ENCODE data around the gene VAMP5. TPM values are rescaled to one million over a fixed set of nuclear protein-coding genes. Genes with fewer than 3 reads are reported as not detected.

The VAMP5 gene
- total and polyA plus RNA-seq, 2 of the 8 experiments (the other 6 are each of a cell fraction or from before 2014, with no cell fraction given): 4.7 to 14.2 TPM

DNA sequence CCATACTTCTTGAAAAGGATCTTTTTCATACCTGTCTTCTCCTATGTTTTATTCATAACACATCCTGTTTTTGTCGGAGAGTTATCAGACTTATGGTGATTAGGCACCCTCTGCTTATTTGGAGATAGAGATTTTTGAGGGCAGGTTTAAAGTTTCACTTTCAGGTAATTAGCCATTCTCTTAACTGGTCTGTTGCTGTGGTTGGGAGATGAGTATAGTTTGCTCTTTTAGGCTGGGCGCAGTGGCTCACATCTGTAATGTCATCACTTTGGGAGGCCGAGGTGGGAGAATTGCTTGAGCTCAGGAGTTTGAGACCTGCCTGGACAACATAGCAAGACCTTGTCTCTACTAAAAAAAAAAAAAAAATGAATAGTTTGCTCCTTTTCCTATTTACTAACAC is 58.5 kb downstream of the VAMP5 start (continued):
- TF ChIP-seq, protein P1, sequence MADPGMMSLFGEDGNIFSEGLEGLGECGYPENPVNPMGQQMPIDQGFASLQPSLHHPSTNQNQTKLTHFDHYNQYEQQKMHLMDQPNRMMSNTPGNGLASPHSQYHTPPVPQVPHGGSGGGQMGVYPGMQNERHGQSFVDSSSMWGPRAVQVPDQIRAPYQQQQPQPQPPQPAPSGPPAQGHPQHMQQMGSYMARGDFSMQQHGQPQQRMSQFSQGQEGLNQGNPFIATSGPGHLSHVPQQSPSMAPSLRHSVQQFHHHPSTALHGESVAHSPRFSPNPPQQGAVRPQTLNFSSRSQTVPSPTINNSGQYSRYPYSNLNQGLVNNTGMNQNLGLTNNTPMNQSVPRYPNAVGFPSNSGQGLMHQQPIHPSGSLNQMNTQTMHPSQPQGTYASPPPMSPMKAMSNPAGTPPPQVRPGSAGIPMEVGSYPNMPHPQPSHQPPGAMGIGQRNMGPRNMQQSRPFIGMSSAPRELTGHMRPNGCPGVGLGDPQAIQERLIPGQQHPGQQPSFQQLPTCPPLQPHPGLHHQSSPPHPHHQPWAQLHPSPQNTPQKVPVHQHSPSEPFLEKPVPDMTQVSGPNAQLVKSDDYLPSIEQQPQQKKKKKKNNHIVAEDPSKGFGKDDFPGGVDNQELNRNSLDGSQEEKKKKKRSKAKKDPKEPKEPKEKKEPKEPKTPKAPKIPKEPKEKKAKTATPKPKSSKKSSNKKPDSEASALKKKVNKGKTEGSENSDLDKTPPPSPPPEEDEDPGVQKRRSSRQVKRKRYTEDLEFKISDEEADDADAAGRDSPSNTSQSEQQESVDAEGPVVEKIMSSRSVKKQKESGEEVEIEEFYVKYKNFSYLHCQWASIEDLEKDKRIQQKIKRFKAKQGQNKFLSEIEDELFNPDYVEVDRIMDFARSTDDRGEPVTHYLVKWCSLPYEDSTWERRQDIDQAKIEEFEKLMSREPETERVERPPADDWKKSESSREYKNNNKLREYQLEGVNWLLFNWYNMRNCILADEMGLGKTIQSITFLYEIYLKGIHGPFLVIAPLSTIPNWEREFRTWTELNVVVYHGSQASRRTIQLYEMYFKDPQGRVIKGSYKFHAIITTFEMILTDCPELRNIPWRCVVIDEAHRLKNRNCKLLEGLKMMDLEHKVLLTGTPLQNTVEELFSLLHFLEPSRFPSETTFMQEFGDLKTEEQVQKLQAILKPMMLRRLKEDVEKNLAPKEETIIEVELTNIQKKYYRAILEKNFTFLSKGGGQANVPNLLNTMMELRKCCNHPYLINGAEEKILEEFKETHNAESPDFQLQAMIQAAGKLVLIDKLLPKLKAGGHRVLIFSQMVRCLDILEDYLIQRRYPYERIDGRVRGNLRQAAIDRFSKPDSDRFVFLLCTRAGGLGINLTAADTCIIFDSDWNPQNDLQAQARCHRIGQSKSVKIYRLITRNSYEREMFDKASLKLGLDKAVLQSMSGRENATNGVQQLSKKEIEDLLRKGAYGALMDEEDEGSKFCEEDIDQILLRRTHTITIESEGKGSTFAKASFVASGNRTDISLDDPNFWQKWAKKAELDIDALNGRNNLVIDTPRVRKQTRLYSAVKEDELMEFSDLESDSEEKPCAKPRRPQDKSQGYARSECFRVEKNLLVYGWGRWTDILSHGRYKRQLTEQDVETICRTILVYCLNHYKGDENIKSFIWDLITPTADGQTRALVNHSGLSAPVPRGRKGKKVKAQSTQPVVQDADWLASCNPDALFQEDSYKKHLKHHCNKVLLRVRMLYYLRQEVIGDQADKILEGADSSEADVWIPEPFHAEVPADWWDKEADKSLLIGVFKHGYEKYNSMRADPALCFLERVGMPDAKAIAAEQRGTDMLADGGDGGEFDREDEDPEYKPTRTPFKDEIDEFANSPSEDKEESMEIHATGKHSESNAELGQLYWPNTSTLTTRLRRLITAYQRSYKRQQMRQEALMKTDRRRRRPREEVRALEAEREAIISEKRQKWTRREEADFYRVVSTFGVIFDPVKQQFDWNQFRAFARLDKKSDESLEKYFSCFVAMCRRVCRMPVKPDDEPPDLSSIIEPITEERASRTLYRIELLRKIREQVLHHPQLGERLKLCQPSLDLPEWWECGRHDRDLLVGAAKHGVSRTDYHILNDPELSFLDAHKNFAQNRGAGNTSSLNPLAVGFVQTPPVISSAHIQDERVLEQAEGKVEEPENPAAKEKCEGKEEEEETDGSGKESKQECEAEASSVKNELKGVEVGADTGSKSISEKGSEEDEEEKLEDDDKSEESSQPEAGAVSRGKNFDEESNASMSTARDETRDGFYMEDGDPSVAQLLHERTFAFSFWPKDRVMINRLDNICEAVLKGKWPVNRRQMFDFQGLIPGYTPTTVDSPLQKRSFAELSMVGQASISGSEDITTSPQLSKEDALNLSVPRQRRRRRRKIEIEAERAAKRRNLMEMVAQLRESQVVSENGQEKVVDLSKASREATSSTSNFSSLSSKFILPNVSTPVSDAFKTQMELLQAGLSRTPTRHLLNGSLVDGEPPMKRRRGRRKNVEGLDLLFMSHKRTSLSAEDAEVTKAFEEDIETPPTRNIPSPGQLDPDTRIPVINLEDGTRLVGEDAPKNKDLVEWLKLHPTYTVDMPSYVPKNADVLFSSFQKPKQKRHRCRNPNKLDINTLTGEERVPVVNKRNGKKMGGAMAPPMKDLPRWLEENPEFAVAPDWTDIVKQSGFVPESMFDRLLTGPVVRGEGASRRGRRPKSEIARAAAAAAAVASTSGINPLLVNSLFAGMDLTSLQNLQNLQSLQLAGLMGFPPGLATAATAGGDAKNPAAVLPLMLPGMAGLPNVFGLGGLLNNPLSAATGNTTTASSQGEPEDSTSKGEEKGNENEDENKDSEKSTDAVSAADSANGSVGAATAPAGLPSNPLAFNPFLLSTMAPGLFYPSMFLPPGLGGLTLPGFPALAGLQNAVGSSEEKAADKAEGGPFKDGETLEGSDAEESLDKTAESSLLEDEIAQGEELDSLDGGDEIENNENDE (IDR thresholded peaks at IDR 0.05; ENCODE audit: insufficient replicate concordance, low read length): no peak
- TF ChIP-seq SAP30 (IDR thresholded peaks at IDR 0.05; ENCODE audit: insufficient read depth, insufficient replicate concordance, low read length) (no peak), CTBP2 (IDR thresholded peaks at IDR 0.05; ENCODE audit: borderline replicate concordance, insufficient read depth, insufficient read length, low read length) (no peak), TCF12 (IDR thresholded peaks at IDR 0.05; ENCODE audit: low read depth, low read length) (no peak), GABPA (IDR thresholded peaks at IDR 0.05; ENCODE audit: borderline replicate concordance, insufficient read depth, low read length) (no peak), BCL11A (IDR thresholded peaks at IDR 0.05; ENCODE audit: low read depth in 2 of 2, low read length in 2 of 2) (no peak), GTF2F1 (IDR thresholded peaks at IDR 0.05; ENCODE audit: borderline replicate concordance, low read depth, low read length) (no peak), EGR1 (IDR thresholded peaks at IDR 0.05; ENCODE audit: borderline replicate concordance, low read depth, low read length) (no peak), ASH2L (IDR thresholded peaks at IDR 0.05; ENCODE audit: low read length) (no peak), FOSL1 (IDR thresholded peaks at IDR 0.05; ENCODE audit: insufficient read depth, low read depth, low read length) (no peak)

All from H1 (cell line).